HG03045 (cell line): Measurements from ENCODE around the gene PTH1R.

ENCODE experiments used
- ATAC-seq: cut with Tn5 transposase; IDR thresholded peaks from one replicate; pipeline ENCODE4 v1.9.1; 2021; ENCODE audit warnings: mild to moderate bottlenecking, moderate library complexity; ENCODE audit not compliant: unreplicated experiment

PTH1R gene

GRCh38 chr3:46863261-46863782, 14.2 kb upstream of the PTH1R start, which contains the start of gene MYL3:
Gene MYL3, minus strand, starts transcription at chr3:46863444. Its CDS starts 54 bp downstream, at chr3:46863390.
- no peak for ATAC-seq

GRCh38 chr3:46864061-46864881, 13.2 kb upstream of the PTH1R start:
- no peak for ATAC-seq

GRCh38 chr3:46865031-46865507, 12.5 kb upstream of the PTH1R start:
- no peak for ATAC-seq

- no peak for ATAC-seq
Observed at GRCh38 chr3:46865546-46865945, 12.0 kb upstream of the PTH1R start.

GRCh38 chr3:46866032-46866595, 11.4 kb upstream of the PTH1R start:
- no peak for ATAC-seq

GRCh38 chr3:46866720-46867549, 10.6 kb upstream of the PTH1R start:
- no peak for ATAC-seq

GRCh38 chr3:46867550-46867898, 10.0 kb upstream of the PTH1R start:
- no peak for ATAC-seq

- ATAC-seq, result no peak
Observed at GRCh38 chr3:46868287-46868686, 9.2 kb upstream of the PTH1R start.

GRCh38 chr3:46868948-46869347, 8.6 kb upstream of the PTH1R start:
- ATAC-seq, result no peak

GRCh38 chr3:46869440-46869839, 8.1 kb upstream of the PTH1R start:
- no peak for ATAC-seq

GRCh38 chr3:46870651-46871050, 6.9 kb upstream of the PTH1R start:
- no peak for ATAC-seq

- no peak for ATAC-seq
Observed at GRCh38 chr3:46871222-46871621, 6.3 kb upstream of the PTH1R start.

GRCh38 chr3:46873521-46873920, 4.0 kb upstream of the PTH1R start:
- no peak for ATAC-seq

GRCh38 chr3:46874430-46874829, 3.1 kb upstream of the PTH1R start:
- no peak for ATAC-seq

- no peak for ATAC-seq
Observed at GRCh38 chr3:46875560-46875959, 2.0 kb upstream of the PTH1R start.

GRCh38 chr3:46876313-46877300, 914 bp upstream of the PTH1R start:
- ATAC-seq, result no peak

GRCh38 chr3:46878781-46879436, 1.4 kb downstream of the PTH1R start:
- ATAC-seq, result no peak

- ATAC-seq, result no peak
Observed at GRCh38 chr3:46880884-46881595, 3.5 kb downstream of the PTH1R start.
